GM21786 (cell line): ENCODE results near the gene SPNS1.
"Not testable (repeated sequence)": the region's sequence is repeated elsewhere in the genome, so short reads cannot be mapped to it uniquely, and the experiment has no call there.

Experiments
- ATAC-seq: cut with Tn5 transposase; IDR thresholded peaks from one replicate; pipeline ENCODE4 v1.9.1; 2021; ENCODE audit not compliant: unreplicated experiment

SPNS1 gene

DNA sequence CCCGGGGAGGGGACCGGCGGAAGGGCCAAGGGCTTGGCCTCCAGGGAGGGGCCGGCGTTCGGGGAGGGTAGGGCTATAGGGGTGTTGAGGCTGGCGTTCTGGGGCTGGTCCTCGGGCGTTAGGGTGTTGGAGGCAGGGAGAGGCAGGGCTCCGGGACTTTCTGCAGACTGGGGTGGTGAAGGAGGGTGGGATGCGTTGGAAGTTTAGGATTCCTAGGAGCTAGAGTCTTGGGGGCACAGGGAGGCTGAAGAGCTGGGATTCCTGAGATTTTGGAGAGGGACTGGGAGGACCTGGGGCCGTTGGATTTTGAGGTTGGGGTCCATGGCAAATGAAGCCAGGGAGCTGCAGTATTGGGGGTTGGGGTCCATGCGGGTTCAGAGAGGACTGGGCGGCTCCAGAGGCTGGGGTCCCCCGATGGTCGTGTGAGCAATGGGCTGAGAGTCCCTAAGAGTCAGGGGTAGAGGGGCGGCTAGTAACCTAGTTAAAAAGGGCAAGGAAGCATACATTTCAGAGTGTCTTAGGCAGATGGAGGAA lies 23.1 kb upstream of the SPNS1 start:
- ATAC-seq, result no peak

DNA sequence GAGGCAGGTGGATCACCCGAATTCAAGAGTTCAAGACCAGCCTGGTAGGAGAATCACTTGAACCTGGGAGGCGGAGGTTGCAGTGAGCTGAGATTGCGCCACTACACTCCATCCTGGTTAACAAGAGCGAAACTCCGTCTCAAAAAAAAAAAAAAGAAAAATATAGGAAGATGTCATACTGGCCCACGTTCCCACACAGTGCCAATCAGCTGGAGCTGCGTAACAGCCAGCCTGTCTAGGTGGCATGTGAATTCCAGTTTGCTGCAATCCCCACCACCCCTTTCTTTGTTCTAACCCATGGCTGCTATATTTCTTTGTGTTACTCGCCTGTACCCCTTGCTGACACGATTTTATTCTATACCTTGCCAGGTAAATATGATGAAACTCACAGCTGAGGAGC lies 16.4 kb upstream of the SPNS1 start:
- no peak for ATAC-seq

DNA sequence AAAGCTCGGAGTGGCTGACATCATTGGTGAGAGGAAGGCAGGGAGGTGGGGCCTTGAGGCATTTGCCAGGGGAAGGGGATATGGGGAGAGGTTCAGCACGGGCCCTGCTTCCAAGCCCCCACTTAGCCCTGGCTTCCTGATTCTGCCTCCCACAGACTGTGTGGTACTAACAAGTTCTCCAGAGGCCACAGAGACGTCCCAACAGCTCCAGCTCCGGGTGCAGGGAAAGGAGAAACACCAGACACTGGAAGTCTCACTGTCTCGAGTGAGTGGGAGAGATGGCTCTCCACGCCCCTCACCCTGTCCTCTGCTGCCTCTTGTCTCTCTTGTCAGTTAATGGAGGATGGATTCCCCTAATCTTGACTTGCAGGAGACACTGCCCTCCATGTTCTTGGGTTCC lies 15.7 kb upstream of the SPNS1 start:
- ATAC-seq, result no peak

DNA sequence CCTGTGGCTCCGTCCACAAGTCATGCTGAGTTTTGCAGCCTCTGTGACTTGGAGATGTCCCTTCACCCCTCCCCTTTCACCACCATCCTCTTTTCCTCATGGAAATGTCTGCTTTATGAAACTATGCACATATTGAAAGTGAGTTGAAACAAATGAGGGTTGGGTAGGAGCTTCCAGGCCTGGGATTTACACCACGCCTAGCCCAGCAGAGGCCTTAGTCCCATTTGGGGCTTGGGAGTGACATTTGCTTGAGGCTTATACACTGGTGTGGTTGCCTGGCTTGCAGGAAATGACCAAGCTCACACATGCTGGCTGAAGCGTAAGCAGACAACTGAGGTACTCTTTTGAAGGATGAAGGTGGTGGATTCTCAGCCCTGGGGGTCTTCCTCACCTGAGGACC lies 10.5 kb upstream of the SPNS1 start:
- no peak for ATAC-seq

DNA sequence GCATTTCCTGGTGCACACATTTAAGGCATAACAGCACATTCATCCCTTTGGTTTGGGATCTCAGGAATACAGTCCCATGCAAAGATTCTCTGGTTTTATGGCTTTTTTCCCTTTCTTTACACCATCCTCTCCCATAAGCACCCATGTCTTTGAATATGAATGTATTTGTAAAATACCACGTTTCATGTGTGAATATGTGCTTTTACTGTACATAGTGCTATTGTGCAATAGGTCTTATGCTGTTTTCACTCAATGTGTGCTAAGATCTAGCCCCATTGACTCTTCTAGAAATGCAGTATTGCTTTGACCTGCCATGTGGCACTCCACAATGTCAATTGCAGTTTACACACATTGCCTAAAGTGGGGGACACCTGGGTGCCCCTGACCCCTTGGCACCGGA lies 10.1 kb upstream of the SPNS1 start:
- no peak for ATAC-seq

DNA sequence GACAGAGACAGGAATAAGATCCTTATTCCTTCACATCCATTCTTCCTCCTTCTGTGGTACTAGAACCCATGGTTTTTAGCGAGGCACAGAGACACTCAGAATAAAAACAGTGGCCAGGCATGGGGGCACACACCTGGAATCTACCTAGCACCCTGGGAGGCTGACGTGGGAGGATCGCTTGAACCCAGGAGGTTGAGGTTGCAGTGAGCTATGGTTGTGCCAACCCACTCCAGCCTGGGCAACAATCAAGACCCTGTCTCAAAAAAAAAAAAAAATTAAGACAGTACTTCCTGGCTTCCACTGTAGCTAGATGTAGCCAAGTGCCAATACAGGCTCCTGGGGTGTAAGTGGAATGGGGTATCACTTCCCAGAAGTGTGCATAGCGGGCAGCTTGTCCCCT lies 7.4 kb upstream of the SPNS1 start:
- ATAC-seq, result no peak

DNA sequence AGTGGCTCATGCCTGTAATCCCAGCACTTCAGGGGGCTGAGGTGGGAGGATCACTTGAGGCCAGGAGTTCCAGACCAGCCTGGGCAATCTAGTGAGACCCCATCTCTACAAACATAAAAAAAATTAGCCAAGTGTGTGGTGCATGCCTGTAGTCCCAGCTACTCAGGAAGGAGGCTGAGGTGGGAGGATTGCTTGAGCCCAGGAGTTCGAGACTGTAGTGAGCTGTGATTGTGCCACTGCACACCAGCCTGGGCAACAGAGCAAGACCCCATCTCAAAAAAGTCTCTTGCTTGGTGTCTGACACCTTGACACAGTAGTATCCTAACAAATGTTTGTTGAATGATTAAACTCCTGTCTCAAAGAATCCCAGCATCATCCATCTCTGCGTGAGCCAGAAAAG lies 4.9 kb upstream of the SPNS1 start:
- ATAC-seq, result not testable (repeated sequence)

DNA sequence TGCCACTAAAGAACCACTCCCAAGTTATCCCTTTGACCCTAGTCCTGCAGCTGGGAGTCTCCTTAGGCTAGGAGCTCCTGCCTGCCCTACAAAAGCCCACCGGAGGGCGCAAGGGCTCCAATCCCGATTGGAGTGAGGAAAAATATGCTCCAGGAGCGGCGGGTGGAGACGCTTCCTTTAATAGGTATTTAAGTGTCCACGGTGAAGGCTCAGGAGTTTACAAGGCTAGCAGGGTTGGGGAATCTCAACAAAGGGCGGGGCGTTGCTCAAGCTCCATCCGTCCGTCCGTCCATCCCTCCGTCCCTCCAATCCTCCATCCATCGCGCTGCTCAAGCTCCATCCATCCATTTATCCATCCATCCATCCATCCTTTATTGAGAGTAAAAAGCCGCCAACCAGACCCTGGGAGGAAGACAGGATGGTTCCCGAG lies 556 bp upstream of the SPNS1 start:
- ATAC-seq, result peak; percentile 11

DNA sequence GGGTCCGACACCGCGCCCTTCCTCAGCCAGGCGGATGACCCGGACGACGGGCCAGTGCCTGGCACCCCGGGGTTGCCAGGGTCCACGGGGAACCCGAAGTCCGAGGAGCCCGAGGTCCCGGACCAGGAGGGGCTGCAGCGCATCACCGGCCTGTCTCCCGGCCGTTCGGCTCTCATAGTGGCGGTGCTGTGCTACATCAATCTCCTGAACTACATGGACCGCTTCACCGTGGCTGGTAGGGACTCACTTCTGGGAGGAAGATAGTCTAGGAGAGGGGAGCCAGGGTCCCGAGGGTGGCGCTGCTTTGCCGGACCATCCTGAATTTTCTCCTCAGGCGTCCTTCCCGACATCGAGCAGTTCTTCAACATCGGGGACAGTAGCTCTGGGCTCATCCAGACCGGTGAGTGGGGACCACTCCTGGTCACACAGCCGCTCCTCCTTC lies 601 bp downstream of the SPNS1 start:
- ATAC-seq, result peak; percentile 5

DNA sequence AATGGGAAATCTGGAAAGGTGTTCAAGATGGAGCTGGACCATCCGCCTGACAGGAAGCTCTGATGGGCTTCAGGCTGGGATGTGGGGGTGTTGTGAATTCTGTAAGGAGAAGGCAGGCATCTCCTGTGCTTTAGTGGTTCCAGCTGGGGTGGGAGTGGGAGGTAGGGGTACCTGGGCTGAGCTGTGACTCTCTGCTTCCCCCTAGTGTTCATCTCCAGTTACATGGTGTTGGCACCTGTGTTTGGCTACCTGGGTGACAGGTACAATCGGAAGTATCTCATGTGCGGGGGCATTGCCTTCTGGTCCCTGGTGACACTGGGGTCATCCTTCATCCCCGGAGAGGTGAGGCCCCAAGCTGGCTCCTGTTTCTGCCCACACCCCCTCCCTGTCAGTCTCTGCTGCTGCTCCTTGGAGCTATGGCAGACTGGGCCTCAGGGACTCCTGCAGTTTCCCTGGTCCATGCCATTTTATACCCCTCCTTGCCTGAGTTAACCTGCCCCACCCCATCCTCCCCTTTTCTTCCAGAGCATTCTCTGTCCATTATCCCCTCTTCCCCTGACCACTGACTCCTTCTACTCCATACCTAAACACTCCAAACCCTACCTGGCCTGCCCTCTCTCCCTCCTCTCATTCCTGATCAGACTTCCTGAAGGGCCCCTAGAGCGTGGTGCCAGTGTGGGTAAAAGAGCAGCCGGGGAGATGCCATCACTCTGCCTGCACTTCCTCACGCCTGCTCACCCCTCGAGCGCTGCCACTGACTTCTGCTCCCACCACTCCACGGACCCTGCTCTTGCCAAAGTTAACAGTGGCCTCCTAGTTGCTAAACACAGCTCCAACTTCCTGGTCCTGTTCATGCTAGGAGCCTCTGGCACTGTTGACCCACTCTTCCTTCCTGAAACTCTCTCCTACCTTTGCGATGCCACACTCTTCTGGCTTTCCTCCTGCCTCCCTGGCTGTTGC lies 3.4 kb downstream of the SPNS1 start:
- ATAC-seq, result no peak

DNA sequence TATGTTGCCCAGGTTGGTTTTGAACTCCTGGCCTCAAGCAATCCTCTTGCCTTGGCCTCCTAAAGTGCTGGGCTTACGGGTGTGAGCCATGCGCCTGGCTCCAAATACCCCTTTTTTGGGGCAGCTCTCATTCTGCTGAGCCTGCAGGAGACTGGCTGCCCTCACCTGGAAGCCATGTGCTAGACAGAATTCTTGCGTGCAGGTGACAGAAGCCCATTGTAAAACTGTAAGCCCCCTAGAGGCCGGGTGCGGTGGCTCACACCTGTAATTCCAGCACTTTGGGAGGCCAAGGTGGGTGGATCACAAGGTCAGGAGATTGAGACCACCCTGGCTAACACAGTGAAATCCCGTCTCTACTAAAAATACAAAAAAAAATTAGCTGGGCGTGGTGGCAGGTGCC lies 5.8 kb downstream of the SPNS1 start:
- ATAC-seq, result not testable (repeated sequence)

DNA sequence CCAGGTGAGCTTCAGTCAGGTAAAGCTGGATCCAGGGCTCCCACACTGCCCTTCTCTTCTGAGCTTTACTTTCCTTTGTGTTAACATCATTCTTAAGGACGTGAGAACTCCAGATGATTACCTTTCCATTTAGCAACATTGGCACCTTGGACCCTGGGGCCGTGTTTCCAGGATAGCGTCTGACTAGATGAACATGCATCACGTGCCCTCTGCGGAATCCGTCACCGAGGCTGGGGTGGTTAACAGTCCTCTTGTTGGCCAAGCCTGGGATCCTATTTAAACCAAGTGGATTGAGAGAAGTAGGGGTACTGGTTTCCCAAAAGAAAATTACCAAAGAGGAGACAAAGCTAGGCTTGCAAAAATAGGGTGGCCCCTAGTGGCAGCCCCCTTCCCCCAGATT lies 6.4 kb downstream of the SPNS1 start:
- no peak for ATAC-seq

DNA sequence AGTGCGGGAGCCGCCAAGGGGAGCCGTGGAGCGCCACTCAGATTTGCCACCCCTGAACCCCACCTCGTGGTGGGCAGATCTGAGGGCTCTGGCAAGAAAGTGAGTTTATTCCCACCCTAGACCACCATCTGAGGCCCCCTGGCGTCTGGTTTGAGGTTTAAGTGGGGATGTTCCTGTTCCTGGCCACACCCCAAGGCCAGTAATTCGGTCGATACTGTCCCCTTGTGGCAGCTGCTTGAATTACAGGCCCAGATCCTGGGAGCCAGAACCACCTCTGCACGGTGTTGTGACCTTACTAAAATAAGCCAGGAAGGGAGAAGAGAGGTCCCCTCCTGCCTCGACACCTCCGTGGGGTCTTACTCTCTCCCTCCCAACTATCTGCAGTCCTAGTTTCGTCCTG lies 6.9 kb downstream of the SPNS1 start:
- no peak for ATAC-seq

DNA sequence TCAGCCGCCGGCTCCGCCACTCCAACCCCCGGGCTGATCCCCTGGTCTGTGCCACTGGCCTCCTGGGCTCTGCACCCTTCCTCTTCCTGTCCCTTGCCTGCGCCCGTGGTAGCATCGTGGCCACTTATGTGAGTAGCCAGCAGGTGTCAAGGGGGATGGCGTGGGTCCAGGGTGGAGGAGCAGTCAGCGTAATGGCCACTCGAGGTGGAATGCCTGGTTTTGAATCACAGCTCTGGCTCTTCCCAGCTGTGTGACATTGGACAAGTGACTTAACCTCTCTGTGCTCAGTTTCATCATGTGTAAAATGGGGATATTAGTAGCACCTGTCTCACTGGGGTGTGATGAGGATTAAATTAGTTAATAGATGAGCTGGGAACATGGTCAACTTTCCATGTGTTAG lies 7.8 kb downstream of the SPNS1 start:
- ATAC-seq, result no peak

DNA sequence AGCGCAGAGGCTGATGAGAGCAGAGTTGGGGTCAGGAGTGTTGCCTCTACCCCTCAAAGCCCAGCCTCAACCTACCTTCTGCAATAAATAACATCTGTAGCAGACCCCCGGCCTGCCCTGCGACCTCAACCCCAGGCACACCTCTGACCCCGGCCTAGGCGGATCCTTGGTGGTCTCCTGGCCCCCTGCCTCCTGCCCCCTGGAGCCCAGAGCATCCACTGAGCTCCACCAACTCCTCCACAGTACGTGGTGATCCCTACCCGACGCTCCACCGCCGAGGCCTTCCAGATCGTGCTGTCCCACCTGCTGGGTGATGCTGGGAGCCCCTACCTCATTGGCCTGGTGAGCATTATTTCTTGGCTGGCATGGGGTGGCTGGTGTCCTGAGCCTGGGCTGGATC lies 8.4 kb downstream of the SPNS1 start:
- no peak for ATAC-seq

DNA sequence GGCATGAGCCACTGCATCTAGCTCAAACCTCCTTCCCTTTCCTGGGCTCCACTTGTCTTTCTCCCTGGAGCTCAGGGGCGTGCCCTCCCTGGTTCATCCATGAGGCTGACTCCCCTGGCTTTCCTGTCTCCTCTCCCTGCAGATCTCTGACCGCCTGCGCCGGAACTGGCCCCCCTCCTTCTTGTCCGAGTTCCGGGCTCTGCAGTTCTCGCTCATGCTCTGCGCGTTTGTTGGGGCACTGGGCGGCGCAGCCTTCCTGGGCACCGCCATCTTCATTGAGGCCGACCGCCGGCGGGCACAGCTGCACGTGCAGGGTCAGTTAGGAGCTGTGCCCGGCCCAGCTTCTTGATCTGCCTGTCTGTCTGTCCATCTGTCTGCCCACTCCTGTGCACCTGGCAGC lies 9.1 kb downstream of the SPNS1 start:
- ATAC-seq, result no peak

DNA sequence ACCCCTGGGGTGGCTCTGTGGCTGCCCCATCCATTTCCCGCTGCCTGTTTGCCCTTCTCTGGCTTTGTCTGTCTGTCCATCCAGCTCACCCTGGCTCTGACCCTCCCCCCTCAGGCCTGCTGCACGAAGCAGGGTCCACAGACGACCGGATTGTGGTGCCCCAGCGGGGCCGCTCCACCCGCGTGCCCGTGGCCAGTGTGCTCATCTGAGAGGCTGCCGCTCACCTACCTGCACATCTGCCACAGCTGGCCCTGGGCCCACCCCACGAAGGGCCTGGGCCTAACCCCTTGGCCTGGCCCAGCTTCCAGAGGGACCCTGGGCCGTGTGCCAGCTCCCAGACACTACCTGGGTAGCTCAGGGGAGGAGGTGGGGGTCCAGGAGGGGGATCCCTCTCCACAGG lies 9.5 kb downstream of the SPNS1 start:
- no peak for ATAC-seq

DNA sequence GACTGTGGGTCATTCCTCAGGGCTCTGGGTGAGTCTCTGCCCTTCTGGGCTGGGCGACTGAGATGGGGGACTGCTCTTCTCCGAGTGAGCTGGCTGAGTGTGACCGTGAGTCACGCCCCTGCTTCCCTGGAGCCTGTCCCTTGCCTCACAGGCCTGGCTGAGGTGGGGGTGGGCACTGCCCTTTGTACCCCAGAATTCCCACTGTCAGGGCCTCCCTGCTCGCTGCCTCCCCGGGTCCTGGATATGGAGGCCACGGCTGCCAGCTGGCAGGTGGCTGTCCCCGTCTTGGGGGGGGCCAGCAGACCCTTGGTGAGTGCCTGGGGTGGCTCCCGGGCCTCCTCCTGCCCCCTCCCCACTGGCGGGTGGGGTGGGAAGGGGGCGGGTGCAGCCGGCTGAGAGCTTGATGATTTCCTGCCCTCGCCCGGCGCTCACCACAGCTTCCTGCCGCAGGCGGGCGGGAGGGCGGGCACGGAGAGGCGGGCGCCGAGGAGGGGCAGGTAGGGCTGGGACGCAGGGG lies 10.1 kb downstream of the SPNS1 start, which contains the start of gene LAT:
Gene LAT, plus strand, starts transcription at position 434 of the 517 bp plus-strand sequence. CDS start 366 bp downstream, outside the sequence.
- no peak for ATAC-seq

DNA sequence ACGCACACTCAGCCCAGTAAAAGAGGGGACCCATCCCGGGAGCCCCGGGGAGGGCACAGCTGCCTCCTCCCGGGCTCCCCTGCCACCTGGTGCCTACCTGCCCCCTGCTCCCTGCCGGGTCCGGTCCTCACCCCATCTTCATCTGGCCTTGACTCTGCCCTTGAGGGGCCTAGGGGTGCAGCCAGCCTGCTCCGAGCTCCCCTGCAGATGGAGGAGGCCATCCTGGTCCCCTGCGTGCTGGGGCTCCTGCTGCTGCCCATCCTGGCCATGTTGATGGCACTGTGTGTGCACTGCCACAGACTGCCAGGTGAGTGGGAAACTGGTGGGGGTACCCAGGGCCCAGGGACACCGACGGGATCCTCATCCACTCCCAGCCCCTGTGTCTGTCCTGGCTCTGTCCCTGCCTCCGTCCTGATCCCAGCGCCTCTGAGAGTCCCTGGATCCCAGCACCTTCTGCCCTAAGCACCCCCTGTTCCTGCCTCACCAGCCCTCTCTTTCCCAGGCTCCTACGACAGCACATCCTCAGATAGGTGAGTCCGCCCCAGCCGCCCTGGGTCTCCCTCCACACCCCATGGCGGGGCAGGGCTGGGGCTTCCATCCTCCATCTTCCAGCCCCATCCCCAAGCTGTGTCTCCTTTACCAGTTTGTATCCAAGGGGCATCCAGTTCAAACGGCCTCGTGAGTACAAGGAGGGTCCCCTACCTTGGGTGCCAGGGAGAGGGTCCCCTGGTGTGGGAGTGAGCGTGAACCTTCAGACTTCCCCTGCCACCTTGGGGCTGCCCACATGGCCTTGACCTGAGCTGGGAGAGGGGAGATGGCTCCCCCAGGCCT lies 10.8 kb downstream of the SPNS1 start:
- ATAC-seq, result no peak

DNA sequence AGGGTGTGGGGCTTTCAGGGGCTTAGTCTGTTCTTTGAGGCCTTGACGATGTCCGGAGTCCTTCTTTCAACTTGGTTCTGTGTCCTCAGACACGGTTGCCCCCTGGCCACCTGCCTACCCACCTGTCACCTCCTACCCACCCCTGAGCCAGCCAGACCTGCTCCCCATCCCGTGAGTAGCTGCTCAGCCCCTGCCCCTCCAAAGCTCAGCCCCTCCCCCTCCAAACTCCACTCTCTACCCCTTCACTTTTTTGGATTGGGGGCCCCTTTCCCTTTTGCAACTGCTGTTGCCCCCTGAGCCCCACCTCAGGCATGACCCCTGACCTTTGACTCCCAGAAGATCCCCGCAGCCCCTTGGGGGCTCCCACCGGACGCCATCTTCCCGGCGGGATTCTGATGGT lies 11.5 kb downstream of the SPNS1 start:
- no peak for ATAC-seq

DNA sequence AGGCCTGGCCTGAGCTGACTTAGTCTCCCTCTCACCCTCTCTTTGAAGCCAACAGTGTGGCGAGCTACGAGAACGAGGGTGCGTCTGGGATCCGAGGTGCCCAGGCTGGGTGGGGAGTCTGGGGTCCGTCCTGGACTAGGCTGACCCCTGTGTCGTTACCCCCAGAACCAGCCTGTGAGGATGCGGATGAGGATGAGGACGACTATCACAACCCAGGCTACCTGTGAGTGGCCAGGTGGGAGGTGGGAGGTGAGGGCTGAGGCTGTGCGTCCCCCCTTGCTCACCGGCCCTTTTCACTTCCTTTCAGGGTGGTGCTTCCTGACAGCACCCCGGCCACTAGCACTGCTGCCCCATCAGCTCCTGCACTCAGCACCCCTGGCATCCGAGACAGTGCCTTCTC lies 11.9 kb downstream of the SPNS1 start:
- ATAC-seq, result no peak
